Stimulated activated naive CD4-positive, alpha-beta T cell treated with Interleukin-2 at 50 U/mL for 16 hours (primary cell): ENCODE results near the gene SIK1.

Source experiments
- DNase-seq: peaks from one replicate; lab custom pipeline; 2025; lab: John Stamatoyannopoulos, UW

The SIK1 gene

DNA sequence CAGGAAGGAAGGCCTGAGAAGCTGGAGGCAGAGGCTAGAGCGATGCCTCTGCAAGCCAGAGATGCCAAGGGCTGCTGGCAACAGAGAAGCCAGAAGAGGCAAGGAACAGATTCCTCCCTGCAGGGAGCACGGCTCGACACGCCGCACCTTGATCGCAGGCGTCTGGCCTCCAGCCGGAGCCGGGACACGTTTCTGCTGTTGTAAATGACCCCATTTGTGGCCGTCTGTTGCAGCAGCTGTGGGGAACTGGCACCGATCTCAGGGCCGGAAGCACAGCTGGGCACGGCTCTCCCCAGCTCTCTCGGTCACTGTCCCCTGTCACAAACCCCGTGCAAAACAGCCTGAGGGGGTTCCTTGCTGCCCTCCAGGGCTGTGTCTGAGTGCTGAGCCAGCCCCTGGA, 59.6 kb downstream of the SIK1 start:
- no peak for DNase-seq

DNA sequence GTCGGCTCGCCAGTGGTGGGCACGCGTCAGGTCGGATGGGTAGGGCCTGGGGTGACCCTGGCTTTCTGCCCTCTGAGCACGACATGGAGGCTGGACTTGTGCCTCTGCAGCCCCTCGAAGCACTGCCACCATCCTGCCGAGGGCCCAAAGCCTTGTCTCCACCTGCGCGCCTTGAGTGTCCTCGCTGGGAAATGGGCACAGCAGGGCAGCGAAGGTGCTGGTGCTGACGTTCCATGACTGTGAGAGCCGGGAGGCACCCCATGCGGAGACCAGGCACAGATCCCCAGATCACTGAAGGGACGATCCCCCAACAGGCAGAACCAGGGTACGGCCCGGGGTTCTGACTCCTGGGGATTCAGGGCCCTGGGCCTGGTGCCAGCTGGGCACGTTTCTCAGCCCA, 60.3 kb downstream of the SIK1 start:
- no peak for DNase-seq

DNA sequence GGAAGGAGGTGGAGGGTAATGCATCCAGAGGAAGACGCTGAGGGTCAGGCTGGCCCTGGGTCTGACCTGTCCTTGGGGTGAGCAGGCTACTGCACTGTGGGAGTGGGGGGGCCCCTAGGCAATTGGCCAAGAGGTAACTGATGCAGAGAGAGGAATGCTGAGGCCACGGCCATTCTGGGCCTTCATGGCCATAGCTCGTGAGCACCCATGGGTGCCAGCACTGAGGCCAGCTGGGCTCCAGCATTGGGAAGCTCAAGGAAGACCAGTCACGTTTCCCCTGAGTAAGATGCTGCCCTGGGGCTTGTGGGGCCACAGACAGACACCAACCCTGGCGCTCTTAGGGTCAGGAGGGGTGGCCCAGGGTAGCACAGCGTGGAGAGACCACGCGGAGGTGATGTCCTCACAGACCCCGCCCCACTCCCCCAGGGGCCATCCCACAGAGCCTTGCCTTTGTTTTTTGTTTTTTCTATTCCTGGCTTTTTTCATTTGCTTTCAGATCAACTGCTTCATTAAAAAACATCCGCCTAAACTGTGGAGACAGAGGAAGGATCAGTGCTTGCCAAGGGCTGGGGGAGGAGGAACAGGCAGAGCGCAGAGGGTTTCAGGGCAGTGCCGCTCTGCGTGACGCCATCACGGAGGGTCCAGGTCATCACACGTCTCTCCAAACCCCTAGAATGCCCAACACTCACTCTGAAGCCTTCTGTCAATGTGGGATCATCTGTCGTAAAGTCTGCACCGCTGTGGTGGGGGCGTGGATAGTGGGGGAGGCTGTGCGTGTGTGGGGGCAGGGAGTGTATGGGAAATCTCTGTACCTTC, 61.1 kb downstream of the SIK1 start:
- DNase-seq = no peak

DNA sequence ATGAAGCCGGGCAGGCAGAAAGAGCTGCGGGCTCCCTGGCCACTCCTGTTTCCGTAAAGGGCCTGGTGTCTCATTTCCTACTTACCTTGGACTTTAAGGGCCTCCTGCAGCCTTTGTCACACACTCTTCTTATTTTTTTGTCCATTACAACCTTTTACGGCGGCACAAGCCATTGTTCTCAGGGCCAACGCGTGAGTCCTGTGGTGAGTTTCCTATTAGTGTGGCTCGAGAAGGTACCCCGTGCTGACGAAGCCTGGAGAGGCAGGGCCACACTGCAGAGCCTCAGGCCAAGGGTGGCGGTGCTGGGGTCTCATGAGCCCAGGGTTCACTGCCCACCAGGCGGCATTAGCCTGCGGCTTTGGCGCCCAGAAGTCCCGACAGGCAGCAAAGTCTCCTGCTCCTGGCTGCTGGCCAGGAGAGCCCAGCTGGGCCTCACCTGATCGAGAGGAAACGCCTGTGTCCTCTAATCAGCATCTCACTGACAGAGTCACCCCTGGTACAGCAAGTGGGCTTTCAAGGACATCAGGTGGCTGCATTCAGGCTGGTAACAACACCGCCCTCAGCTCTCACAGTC, 62.0 kb downstream of the SIK1 start:
- DNase-seq = no peak
